Limb (tissue), 2 donors: ENCODE data around the gene EPHX1.
A peak's percentile ranks its signal among the peaks of the same experiment; 100 is the strongest.

Experiments used
- DNase-seq, 2 donors: peaks; one replicate each; pipeline ENCODE4 v3.0.0-alpha.2; 2016; ENCODE audit errors: extremely low spot score in 2 of 2

Gene EPHX1

DNA sequence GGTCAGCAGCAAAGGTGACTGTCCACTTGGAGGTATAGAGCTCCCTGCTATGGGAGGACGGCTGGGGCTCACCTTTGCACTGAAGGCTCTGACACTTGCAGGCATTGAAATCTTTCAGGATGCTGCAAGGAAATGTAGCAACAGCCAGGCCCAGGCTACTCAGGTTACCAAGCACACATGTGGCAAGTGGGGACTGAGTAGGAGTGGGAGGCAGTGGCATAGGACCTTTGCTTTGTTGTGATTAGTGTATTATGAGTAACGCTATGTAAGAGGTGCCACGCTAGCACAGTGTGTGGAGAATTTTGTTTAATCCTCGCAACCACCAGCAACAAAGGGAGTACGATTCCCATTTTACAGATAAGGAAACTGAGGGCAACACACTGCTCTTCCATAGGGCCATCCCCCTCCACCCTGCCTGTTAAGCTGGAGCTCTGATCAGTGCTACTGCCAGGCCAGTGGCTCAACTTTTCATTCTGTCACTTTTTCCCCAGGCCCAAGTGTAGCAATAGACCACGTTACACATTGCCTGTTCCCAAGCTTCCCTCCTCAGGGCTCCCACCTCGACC, 51.0 kb downstream of the EPHX1 start:
- no peak for DNase-seq

DNA sequence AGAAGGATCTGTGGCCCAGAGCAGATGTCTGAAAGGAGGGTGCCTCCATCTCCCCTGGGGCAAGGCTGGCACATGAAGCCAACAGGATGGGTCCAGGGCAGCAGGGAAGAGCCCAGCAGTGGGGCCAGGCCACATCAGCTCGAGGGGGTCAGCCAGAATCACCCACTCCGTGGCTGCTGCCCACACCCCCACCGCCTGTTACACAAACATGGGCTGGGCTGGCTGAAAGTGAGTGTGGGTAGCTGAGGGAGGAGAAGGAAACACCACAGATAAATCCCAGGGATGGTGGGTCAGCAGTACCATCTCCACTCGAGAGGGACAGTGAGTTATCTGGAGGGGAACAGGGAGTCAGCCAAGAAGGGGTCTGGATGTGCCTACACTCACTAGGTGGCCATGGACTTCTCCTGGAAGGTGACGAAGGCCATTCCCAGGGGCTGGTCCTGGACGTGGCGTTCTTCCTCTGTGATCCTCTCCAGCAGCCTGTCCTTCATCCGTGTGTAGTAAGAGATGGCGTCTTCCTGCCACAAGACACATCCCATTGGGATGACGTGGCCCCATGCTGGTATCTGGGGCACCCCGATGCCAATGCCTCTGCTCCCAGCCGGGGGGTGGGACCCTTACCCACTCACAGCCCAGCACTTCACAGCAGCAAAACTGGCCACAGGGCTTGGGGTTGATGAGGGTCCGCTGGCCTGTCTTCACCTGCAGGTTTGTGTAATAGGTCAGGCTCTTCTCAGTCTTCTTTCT, 52.1 kb downstream of the EPHX1 start:
- no peak for DNase-seq

DNA sequence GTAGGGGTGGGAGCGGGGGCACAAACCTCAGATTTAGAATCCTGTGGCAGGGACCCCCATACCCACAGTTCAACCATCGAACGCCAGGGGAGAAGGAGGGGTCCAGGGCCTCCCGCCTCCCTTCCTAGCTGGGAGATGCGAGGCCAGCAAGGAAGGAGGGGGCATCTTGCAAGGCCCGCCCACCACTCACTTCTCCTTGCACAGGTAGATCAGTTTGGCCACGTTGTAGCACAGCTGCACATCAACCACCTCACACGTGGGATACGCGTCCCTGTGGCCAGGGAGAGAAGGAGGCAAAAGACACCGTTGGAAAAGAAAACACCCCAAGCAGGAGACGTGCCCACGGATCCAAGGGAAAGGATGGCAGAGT, 52.6 kb downstream of the EPHX1 start:
- DNase-seq = no peak

DNA sequence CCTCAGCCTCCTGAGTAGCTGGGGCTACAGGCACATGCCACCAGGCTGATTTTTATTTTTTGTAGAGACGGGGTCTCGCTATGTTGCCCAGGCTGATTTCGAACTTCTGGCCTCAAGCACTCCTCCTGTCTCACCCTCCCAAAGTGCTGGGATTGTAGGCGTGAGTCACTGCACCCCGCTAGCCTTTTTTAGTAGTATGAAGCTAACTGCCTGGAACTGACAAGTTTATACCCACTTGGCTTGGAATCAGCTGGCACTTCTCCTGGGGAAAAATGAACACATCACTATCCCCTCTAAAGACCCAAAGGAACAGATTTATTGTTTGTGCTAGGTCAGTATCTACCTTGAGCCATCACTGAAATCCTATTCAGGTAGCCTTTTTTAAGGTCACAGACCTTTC, 53.2 kb downstream of the EPHX1 start:
- no peak for DNase-seq

DNA sequence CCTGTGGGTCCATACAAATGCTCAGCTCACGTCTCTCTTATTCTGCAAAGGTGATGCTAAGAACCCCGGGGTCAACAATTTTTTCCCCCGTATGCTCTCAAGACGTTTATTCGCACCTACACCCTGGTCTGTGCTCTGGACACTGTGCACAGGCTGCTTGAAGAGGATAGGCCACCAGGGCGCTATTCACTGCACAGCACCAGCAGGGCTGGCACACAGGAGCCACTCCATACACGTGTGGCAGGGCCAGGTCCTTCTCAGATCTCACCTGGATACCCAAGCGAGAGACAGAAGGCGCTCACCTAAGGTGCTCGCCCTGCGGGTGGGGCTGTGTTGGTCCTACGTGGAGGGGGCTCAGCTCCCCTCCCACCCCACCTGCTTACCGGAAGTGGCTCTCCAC, 55.6 kb downstream of the EPHX1 start:
- no peak for DNase-seq

DNA sequence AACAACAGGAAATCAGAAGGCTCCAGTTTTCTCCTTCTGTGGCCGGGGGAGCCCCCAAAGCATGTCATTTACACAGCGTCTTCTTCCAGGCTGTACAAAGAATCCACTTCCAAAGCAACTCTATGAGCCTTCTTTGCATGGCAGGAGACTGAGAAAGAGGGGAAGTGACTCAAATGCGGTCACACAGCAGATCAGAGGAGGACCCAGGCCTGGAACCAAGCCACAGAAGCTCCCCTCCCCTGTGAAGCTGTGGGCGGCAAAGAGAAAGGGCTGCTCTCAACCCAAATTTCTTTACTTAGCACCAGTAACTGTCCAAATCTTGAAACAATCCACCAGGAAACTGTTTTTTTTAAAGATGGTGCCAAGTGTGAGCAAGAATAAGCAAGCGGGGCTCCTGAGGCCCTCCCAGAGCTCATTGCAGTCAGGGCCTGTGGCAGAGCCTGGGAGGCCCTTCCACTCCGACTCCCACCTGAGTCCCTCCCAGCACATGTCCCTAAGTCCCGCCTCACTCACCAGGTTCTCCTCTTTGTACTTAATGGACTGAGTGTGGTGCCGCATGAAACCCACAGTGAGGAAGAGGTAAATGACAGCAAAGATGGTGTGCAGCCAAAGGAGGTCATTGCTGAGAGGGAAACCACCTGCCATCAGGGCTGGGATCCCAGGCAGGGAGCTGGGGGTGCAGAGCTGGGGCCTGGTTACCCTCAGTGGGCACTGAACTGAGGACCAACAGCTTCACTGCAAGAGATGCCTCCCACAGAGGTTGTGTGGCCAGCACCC, 56.3 kb downstream of the EPHX1 start:
- no peak for DNase-seq

DNA sequence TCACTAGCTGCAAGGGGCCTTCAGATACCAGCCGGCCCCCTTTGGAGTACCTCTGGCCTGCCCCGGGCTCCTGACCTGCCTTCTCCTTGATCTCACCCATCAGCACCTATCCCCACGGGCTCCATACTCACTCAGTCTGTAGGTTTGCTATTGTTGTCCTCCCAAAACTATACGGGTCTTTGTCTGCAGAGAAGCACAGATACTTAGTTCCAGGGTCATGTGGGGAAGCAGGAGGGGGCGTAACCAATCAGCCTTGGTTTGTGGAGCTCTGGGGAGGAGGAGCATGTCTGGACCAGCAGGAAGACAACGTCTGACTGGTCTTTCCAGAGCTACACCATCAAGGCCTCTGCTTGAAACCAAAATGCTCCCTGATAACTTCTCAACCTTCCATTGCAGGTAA, 57.1 kb downstream of the EPHX1 start:
- DNase-seq = no peak

DNA sequence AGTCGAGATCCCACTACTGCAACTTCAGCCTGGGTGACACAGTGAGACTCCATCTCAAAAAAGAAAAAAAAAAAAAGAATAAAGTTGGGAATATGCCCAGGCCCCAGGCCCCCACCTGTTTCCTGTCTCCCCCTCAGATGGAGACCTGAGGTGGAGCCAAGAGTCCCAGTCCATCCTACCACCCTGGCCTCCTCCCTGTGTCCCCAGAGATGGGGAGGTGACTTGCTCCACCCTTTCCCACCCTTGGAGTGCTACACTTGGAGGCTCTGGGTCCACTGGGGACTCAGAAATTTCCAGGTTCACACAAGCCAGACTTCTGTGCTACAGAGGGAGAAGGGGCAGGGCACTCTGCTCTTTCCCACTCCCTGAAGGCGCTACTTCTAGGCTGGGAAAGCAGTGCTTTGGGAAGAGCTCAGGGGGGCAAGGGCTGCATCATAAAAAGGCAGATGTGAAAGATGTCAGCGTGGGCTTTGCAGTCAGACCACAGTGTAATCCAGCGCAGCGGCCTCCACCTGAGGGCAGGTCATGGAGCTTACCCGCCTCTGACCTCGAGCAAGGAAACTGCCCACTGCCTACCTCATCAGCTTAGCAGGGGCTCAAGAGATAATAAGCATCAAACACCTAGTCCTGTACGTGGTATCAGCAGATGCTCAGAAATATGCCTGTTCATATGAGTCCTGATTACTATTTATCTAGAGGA, 58.9 kb downstream of the EPHX1 start:
- DNase-seq = no peak

DNA sequence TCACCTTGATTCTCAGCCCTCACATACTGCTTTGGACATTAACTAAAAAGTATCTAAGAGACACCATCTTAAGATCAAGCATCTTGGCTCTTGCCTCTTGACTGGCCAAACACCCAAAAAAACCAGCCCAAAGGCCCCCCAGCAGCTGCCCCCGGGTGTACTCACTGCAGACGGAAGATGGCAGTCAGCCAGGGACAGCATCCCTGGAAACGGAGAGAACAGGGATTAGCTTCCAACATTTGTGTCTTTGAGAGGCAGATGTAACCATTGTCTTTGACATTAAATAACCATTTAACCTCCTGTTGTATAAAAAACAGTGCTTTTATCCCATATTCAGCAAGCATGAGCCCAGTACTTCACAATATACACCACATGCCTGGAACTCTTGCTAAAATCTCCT, 61.0 kb downstream of the EPHX1 start:
- DNase-seq = no peak

DNA sequence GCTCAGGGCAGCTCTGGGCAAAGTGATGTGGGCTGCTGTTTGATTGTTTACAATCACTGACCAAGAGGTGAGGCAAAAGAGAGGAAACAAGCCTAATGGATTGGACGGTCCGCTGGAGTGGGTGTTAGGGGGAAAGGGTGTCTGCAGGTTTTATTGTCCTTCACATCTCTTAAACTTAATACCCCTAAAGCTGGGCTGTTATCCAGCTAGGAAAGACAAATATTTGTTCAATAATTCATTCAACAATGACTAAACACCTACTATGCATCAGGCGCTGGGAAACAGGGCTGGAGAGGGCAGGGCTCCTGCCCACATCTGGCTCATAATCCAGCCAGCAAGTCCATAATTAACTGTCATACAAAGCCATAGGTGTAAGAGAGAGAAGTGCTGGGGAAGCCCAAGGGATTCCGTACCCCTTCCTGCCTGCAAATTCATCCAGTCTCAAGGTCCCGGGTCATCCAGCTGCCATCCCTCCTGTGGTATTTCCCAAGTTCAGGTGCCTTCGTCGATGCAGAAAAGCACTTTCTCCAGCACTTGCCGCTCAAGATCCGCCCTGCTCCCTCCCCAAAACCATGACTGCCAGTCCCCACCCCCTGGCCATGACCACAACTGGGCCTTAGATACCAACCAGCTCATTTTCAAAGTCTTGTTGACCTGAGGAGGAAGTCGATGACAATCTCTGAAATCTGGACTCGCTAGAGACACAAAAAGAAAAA, 61.6 kb downstream of the EPHX1 start:
- no peak for DNase-seq

DNA sequence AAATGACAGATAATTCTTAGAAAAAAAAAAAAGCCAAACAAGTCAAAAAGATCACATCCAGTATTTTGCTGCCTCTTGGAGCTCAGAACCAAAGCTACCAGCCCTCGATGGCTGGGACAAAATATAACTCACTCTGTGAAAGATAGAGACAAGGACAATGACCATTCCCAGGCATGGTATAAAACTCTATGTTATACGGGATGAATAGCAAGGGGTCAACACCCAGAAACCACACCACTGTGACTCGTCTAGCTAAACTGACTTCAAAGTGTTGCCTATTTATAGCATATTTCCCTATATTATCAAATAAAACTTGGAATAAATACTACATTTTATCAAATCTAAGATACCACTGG, 62.1 kb downstream of the EPHX1 start:
- DNase-seq = no peak

DNA sequence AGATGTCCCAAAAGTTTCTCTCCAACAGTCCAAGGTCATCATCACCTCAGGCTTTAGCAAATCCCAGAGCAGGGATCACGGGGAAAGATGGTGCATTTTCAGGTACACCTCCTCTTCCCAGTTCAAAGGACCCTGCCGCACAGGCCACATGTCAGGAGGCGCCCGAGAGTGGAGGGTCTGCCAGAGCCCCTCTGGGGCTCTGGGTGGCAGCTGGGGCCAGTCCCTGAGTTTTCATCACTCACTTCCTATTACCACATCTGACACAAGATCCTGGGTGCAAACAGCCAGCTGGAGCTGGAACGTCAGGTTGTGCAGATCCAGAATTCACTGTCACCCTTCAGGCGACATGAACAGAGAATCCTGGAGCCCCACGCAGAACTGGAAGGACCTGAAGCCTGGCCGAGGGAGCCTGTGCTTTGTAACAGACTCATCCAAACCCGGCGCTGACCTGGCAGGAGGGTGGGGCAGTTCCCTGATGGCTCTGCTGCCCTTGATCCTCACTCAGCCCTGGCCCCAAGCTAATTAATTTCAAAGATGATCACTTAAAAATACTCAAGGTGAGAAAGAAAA, 63.4 kb downstream of the EPHX1 start:
- no peak for DNase-seq

DNA sequence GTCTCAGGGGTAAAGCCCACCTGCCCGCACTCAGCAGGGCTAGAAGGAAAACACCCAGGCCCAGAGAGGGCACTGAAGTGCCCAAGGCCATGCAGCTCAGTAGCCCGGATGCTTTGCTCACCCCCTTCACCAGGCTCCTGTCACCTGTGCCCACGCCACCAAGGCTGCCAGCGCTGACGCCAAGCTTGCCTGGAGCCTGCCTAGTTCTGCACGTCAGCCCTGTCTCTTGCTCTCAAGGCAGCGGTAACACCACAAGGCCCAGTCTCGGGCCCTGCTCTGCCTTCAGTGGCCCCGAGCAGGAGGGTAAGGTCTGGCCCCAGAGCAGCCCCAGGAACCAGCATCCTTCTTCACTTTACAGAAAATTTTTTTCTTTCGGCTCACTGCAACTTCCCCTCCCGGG, 64.5 kb downstream of the EPHX1 start:
- DNase-seq = no peak

DNA sequence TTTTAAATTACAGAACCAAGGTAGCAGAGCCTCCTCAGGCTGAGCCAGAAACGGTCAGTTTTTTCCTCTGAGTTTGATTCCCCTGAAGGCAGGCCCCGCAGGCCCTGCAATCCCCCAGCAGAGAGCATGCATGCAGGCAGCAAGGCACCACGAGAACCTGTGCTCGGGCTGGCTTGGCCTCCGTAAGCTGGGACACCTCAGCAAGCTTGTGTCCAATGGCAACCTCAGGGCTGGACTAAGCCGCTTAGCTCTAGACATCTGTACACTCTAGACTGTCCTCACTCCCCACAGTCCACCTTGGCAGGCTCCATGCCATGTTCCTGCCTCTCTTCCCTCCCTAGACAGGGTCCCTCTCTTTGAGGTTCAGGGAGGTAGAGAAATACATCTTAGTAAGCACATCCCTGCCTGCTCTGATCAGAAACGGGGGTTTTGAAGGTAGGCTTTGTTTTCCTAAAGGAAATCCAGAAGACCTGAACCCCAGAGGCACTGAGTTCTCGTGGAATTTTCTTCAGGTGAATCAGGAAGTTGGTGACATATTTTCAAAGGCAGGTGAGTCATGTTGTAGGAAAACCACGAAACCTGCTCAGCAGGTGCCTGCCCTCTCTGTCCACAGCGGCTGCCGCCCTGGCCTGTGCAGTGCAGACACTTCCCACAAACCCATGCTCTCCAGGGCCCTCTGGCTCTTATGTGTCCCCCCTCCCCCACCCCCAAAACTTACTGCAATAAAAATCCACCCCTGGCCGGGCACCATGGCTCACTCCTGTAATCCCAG, 65.3 kb downstream of the EPHX1 start:
- DNase-seq = no peak

DNA sequence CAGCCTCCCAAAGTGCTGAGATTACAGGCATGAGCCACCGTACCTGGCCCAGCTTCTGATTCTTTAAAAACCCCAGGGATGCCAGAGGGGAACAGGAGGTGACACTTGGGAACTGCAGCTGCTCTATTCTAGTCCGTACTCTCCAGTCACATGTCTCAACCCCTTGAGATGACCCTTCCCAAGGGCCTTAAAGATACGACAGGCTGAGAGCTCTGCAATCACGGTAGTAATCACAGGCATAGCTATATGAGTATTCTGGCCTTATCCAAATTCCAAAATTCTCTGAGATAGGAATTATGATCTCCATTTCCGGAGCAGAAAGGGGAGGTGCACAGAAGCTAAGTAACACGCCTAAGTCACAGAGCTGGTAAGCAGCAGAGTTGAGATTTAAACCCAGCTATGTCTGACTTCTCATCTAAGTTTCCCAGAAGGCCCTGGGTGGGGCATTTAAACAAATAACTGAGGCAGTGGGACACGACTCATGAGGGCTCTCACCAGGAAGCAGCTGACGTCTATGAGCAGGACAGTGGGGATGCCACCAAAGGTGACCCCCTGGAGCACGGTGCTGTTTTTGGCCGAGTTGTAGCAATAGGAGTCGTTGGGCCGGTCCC, 67.1 kb downstream of the EPHX1 start:
- DNase-seq = no peak

DNA sequence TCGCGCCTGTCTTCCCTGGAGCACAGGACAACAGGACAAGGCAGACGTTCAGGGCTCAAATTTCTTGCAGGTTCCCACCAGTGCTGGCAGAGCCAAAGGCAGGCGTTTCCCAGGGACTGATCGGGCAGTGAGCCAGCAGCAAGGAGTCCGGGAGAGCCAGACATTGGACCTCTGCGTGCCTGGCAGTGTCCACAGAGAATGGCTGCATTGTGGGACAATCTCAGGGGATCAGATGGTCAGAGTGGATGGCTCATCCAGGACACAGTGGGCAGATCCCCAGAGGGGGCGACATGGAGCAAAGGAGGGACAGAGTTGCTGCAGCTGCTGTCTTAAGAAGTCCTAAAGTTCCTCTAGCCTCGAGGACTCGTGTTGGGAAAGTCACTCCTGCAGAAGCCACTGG, 67.7 kb downstream of the EPHX1 start:
- DNase-seq = peak; percentile 10 to 56

DNA sequence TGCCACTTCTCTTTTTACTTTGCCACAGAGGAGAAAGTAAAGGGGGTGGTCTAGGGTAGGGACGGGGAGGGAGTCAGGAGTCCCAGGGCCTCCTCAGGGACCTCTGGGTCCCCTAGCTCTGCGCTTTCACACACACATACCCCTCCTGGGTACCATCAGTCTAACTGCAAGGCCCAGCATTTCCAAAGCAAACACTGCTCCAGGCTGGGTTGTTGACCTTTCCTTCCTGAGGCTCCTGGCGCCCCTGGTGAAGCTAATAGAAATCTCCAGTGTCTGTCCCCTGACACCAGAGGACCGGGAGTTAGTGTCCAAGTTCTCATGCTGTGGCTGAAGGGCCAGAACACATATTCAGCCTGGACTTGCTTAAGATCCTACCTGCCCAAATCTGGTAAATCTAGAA, 68.4 kb downstream of the EPHX1 start:
- no peak for DNase-seq

DNA sequence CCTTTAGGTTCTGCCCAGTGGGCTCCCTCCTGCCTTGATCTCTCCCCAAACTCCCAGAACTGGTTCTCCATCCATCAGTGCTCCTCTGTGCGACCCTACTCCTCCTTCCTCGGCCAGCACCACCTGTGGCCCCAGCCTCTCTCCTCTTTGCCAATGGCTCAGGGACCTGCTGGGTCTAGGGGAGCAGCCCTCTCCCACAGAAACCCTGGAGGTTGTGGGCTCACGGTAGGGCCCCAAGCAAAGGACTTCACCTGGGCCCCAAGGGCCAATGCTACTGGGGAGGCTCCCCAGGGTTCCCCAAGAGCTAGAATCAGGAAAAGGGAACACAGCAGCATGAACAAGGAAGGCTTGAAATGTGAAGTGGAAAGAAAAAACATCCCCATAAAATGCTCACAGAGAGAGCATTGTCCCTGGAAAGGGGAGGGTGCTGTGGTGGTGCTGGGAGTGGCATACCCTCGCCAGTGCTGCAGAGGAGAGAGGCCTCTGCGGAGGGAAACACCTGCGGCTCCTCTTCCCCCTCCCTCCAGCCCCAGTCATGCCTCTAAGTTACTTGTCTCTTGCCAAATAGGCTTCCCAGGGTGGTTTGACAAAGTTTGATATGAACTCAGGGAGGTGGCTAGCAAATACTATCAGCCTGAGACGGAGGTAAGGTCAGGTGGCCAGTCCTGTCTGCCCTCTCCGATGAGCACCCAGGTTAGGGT, 69.7 kb downstream of the EPHX1 start:
- DNase-seq = peak in 1 of 2 donors; percentile 9

DNA sequence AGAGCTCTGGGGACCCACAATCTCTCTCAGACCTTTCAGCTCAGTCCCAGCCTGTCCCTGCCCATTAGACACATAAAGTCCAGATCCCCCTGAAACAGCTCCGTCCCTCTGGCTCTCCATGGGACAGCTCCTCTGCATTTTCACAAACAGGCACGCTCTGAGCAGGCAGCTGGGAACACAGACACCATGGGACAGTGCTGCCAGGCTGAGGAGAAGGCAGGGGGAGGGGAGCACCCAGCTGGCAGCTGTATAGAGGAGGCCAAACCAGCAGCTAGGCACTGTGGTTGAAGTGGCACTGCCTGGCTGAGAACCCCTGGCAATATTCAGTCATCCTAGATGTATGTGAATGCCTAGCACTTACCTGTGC, 70.3 kb downstream of the EPHX1 start:
- DNase-seq = no peak

DNA sequence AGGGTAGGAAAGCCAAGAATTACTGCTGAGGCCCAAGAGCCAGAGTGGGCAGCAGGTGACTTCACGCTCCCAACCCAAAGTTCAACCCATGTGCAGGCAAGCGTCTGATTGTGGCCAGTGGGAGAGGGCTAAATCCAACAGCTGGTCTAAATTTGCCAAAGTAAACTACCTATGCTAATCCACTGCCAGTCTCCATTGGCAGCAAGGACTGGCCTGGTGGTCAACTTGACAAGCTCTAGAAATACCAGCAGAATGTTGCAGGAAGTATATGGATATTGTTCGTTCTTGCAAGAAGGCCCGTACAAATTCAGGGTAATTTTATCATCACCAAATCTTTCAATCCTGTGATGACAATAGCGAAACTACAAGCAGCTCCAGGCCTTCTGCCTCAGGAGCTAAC, 70.7 kb downstream of the EPHX1 start:
- DNase-seq = no peak
